Measurements from ENCODE around the gene DPEP2NB.
A peak's percentile ranks its signal among the peaks of the same experiment; 100 is the strongest.
"Not testable (repeated sequence)": the region's sequence is repeated elsewhere in the genome, so short reads cannot be mapped to it uniquely, and the experiment has no call there.

DPEP2NB gene

GRCh38 chr16:68015681-68016080, at the start of gene DPEP2NB:
TSS of gene DPEP2NB (minus strand) at chr16:68015911. CDS start at chr16:68015770, 141 bp downstream.
- no peak for DNase-seq

- peak; percentile 59 for DNase-seq
These were observed 49.2 kb upstream of the DPEP2NB start for GRCh38 chr16:68064791-68065365.

GRCh38 chr16:68062910-68063393, 47.2 kb upstream of the DPEP2NB start:
- no peak for DNase-seq

- DNase-seq = no peak
These were observed 45.7 kb upstream of the DPEP2NB start for GRCh38 chr16:68061396-68061795.

GRCh38 chr16:68059804-68060203, 44.1 kb upstream of the DPEP2NB start:
- no peak for DNase-seq

GRCh38 chr16:68055395-68055794, 39.7 kb upstream of the DPEP2NB start:
- DNase-seq = no peak

GRCh38 chr16:68049449-68049848, 33.7 kb upstream of the DPEP2NB start:
- no peak for DNase-seq

- DNase-seq = no peak
These were observed 32.3 kb upstream of the DPEP2NB start for GRCh38 chr16:68047987-68048386.

- peak; percentile 93 for DNase-seq
These were observed 30.4 kb upstream of the DPEP2NB start for GRCh38 chr16:68046106-68046505.

- DNase-seq = no peak
These were observed 26.1 kb upstream of the DPEP2NB start for GRCh38 chr16:68041783-68042182.

GRCh38 chr16:68040506-68041288, 25.0 kb upstream of the DPEP2NB start:
- DNase-seq = peak; percentile 50

GRCh38 chr16:68037841-68038597, 22.3 kb upstream of the DPEP2NB start:
- no peak for DNase-seq

GRCh38 chr16:68035227-68035626, 19.5 kb upstream of the DPEP2NB start:
- DNase-seq = peak; percentile 89

GRCh38 chr16:68033101-68033500, 17.4 kb upstream of the DPEP2NB start:
- DNase-seq = no peak

GRCh38 chr16:68031951-68032350, 16.2 kb upstream of the DPEP2NB start:
- DNase-seq = no peak

GRCh38 chr16:68030108-68030507, 14.4 kb upstream of the DPEP2NB start:
- not testable (repeated sequence) for DNase-seq

- DNase-seq = no peak
These were observed 13.3 kb upstream of the DPEP2NB start for GRCh38 chr16:68028996-68029395.

- DNase-seq = peak; percentile 86
These were observed 7.2 kb upstream of the DPEP2NB start, which contains the start of the genes DDX28 and DUS2 for GRCh38 chr16:68022728-68023537. TSS of gene DDX28 (minus strand) at chr16:68023232. CDS start at chr16:68023202, 30 bp downstream. TSS of gene DUS2 (plus strand) at chr16:68023284. CDS start at chr16:68038024, 14,740 bp downstream.

GRCh38 chr16:68022278-68022727, 6.6 kb upstream of the DPEP2NB start:
- no peak for DNase-seq

GRCh38 chr16:68021490-68021889, 5.8 kb upstream of the DPEP2NB start:
- DNase-seq = no peak

- DNase-seq = no peak
These were observed 3.5 kb upstream of the DPEP2NB start for GRCh38 chr16:68019167-68019680.

GRCh38 chr16:68013440-68013839, 2.3 kb downstream of the DPEP2NB start:
- DNase-seq = no peak
